ENCODE measurements around the gene PHACTR3.

- TF ChIP-seq, protein P1, sequence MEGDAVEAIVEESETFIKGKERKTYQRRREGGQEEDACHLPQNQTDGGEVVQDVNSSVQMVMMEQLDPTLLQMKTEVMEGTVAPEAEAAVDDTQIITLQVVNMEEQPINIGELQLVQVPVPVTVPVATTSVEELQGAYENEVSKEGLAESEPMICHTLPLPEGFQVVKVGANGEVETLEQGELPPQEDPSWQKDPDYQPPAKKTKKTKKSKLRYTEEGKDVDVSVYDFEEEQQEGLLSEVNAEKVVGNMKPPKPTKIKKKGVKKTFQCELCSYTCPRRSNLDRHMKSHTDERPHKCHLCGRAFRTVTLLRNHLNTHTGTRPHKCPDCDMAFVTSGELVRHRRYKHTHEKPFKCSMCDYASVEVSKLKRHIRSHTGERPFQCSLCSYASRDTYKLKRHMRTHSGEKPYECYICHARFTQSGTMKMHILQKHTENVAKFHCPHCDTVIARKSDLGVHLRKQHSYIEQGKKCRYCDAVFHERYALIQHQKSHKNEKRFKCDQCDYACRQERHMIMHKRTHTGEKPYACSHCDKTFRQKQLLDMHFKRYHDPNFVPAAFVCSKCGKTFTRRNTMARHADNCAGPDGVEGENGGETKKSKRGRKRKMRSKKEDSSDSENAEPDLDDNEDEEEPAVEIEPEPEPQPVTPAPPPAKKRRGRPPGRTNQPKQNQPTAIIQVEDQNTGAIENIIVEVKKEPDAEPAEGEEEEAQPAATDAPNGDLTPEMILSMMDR (IDR thresholded peaks at IDR 0.05): no peak
- TF ChIP-seq, protein P2, sequence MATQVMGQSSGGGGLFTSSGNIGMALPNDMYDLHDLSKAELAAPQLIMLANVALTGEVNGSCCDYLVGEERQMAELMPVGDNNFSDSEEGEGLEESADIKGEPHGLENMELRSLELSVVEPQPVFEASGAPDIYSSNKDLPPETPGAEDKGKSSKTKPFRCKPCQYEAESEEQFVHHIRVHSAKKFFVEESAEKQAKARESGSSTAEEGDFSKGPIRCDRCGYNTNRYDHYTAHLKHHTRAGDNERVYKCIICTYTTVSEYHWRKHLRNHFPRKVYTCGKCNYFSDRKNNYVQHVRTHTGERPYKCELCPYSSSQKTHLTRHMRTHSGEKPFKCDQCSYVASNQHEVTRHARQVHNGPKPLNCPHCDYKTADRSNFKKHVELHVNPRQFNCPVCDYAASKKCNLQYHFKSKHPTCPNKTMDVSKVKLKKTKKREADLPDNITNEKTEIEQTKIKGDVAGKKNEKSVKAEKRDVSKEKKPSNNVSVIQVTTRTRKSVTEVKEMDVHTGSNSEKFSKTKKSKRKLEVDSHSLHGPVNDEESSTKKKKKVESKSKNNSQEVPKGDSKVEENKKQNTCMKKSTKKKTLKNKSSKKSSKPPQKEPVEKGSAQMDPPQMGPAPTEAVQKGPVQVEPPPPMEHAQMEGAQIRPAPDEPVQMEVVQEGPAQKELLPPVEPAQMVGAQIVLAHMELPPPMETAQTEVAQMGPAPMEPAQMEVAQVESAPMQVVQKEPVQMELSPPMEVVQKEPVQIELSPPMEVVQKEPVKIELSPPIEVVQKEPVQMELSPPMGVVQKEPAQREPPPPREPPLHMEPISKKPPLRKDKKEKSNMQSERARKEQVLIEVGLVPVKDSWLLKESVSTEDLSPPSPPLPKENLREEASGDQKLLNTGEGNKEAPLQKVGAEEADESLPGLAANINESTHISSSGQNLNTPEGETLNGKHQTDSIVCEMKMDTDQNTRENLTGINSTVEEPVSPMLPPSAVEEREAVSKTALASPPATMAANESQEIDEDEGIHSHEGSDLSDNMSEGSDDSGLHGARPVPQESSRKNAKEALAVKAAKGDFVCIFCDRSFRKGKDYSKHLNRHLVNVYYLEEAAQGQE (IDR thresholded peaks at IDR 0.05; ENCODE audit: insufficient read depth in 1 of 2, low read depth in 2 of 2, low read length in 1 of 2): no peak
- TF ChIP-seq POLR2AphosphoS5 (IDR thresholded peaks at IDR 0.05; ENCODE audit: low read depth, low read length) (no peak), TCF7L2 (IDR thresholded peaks at IDR 0.05; ENCODE audit: low read depth, low read length) (no peak)
Observed at GRCh38 chr20:59671661-59672471, 67.5 kb downstream of the PHACTR3 start.
